Measurements from ENCODE around the gene NFE2L2.

The NFE2L2 gene

GRCh38 chr2:177261116-177262060 is 3.1 kb downstream of the NFE2L2 start:
- no peak for DNase-seq (ENCODE audit: low spot score)
- TF ChIP-seq CTCF (IDR thresholded peaks at IDR 0.05; ENCODE audit: borderline replicate concordance, control extremely low read depth, extremely low read depth, insufficient read depth, missing control alignments) = no peak
- in situ Hi-C loops (cut with MboI; ENCODE audit: low sequenced_read_pairs, unreplicated experiment) = no loop called here

- DNase-seq (ENCODE audit: low spot score) = no peak
- TF ChIP-seq CTCF (IDR thresholded peaks at IDR 0.05; ENCODE audit: borderline replicate concordance, control extremely low read depth, extremely low read depth, insufficient read depth, missing control alignments) = no peak
- in situ Hi-C loops (cut with MboI; ENCODE audit: low sequenced_read_pairs, unreplicated experiment) = no loop called here
Observed at GRCh38 chr2:177260379-177260778, 4.1 kb downstream of the NFE2L2 start.

GRCh38 chr2:177258059-177258458 is 6.5 kb downstream of the NFE2L2 start:
- in situ Hi-C loops (cut with MboI; ENCODE audit: low sequenced_read_pairs, unreplicated experiment) = no loop called here
- DNase-seq (ENCODE audit: low spot score) = no peak
- no peak for TF ChIP-seq CTCF (IDR thresholded peaks at IDR 0.05; ENCODE audit: borderline replicate concordance, control extremely low read depth, extremely low read depth, insufficient read depth, missing control alignments)

GRCh38 chr2:177257471-177257870 is 7.1 kb downstream of the NFE2L2 start:
- DNase-seq (ENCODE audit: low spot score) = no peak
- TF ChIP-seq CTCF (IDR thresholded peaks at IDR 0.05; ENCODE audit: borderline replicate concordance, control extremely low read depth, extremely low read depth, insufficient read depth, missing control alignments) = no peak
- in situ Hi-C loops (cut with MboI; ENCODE audit: low sequenced_read_pairs, unreplicated experiment) = no loop called here

- DNase-seq (ENCODE audit: low spot score) = no peak
- no peak for TF ChIP-seq CTCF (IDR thresholded peaks at IDR 0.05; ENCODE audit: borderline replicate concordance, control extremely low read depth, extremely low read depth, insufficient read depth, missing control alignments)
- in situ Hi-C loops (cut with MboI; ENCODE audit: low sequenced_read_pairs, unreplicated experiment) = no loop called here
Observed at GRCh38 chr2:177256695-177257094, 7.8 kb downstream of the NFE2L2 start.

- in situ Hi-C loops (cut with MboI; ENCODE audit: low sequenced_read_pairs, unreplicated experiment) = no loop called here
- DNase-seq (ENCODE audit: low spot score) = no peak
- no peak for TF ChIP-seq CTCF (IDR thresholded peaks at IDR 0.05; ENCODE audit: borderline replicate concordance, control extremely low read depth, extremely low read depth, insufficient read depth, missing control alignments)
Observed at GRCh38 chr2:177256026-177256425, 8.5 kb downstream of the NFE2L2 start.
